CD14-positive monocyte (primary cell): Measurements from ENCODE around the gene VAV2. TPM values are rescaled to one million over a fixed set of nuclear protein-coding genes. Genes with fewer than 3 reads are reported as not detected.

Experiments
- DNase-seq, 3 donors: peaks; one replicate each; pipeline ENCODE4 v3.0.0-alpha.2; 2011 to 2022
- H2AFZ ChIP-seq: 2 replicates; pipeline ENCODE4 v1.6.0; 2012; ENCODE audit warnings: mild to moderate bottlenecking, low read depth, low read length, inconsistent platforms; ENCODE audit not compliant: insufficient read depth, poor library complexity, severe bottlenecking
- H3K27ac ChIP-seq, 2 donors: 1 replicate in 1 of 2; 2 replicates in 1 of 2; pipeline ENCODE4 v1.5.1; 2012 to 2013; ENCODE audit warnings: low read length in 2 of 2, control low read depth in 1 of 2, inconsistent platforms in 1 of 2, low read depth in 1 of 2, mild to moderate bottlenecking in 1 of 2
- H3K27me3 ChIP-seq, 2 donors: one replicate each; pipeline versions ENCODE4 v1.6.0 to v1.6.1; 2011 to 2013; ENCODE audit warnings: low read length in 2 of 2; ENCODE audit not compliant: control insufficient read depth in 2 of 2, insufficient read depth in 2 of 2
- H3K36me3 ChIP-seq, 2 donors: replicated peaks in 1 of 2; 1 replicate in 1 of 2; 2 replicates in 1 of 2; pipeline versions ENCODE4 v1.5.1 to v1.6.1; 2012 to 2013; ENCODE audit warnings: low read length in 2 of 2, control low read depth in 1 of 2, inconsistent platforms in 1 of 2, mild to moderate bottlenecking in 1 of 2; ENCODE audit not compliant: insufficient read depth in 2 of 2, control insufficient read depth in 1 of 2
- H3K4me1 ChIP-seq, 2 donors: 1 replicate in 1 of 2; 2 replicates in 1 of 2; pipeline versions ENCODE4 v1.5.1 to v1.6.1; 2012 to 2013; ENCODE audit warnings: low read length in 2 of 2, control low read depth in 1 of 2, inconsistent platforms in 1 of 2, mild to moderate bottlenecking in 1 of 2, moderate library complexity in 1 of 2; ENCODE audit not compliant: insufficient read depth in 2 of 2, control insufficient read depth in 1 of 2
- H3K4me2 ChIP-seq: replicated peaks from 2 replicates; pipeline ENCODE3; 2012; ENCODE audit warnings: low read length, moderate library complexity, mild to moderate bottlenecking; ENCODE audit not compliant: poor library complexity, severe bottlenecking; ENCODE audit errors: extremely low read depth
- H3K4me3 ChIP-seq, 3 experiments: fragments of 200-600 bp in 1 of 3; sonication (generic) in 1 of 3; replicated peaks in 1 of 3; 1 replicate in 2 of 3; 2 replicates in 1 of 3; pipeline ENCODE4 v1.5.1; 2011 to 2013; ENCODE audit warnings: low read length in 3 of 3, mild to moderate bottlenecking in 3 of 3, control low read depth in 2 of 3, low read depth in 2 of 3, inconsistent platforms in 1 of 3, moderate library complexity in 1 of 3
- H3K79me2 ChIP-seq: 2 replicates; pipeline ENCODE4 v1.6.0; 2012; ENCODE audit warnings: mild to moderate bottlenecking, control low read depth, inconsistent platforms, low read length, moderate library complexity; ENCODE audit not compliant: insufficient read depth
- H3K9ac ChIP-seq: 2 replicates; pipeline ENCODE4 v1.6.0; 2017; ENCODE audit warnings: low read length, mild to moderate bottlenecking; ENCODE audit not compliant: insufficient read depth, poor library complexity, severe bottlenecking
- H3K9me3 ChIP-seq, 2 donors: replicated peaks in 1 of 2; 1 replicate in 1 of 2; 2 replicates in 1 of 2; pipeline versions ENCODE4 v1.5.1 to v1.6.1; 2012 to 2013; ENCODE audit warnings: low read length in 2 of 2, control low read depth in 1 of 2; ENCODE audit not compliant: control insufficient read depth in 1 of 2, insufficient read depth in 1 of 2
- H4K20me1 ChIP-seq: 2 replicates; pipeline ENCODE4 v1.6.0; 2012; ENCODE audit warnings: mild to moderate bottlenecking, low read length, control low read depth, moderate library complexity; ENCODE audit not compliant: insufficient read depth
- H3K27ac Mint-ChIP-seq, 7 donors: one replicate each; pipeline ENCODE4 v1.8.0; 2020; ENCODE audit warnings: mild to moderate bottlenecking in 7 of 7, mixed read lengths in 7 of 7, moderate library complexity in 6 of 7, inconsistent platforms in 2 of 7
- H3K27me3 Mint-ChIP-seq, 3 donors: one replicate each; pipeline ENCODE4 v1.8.0; 2021 to 2022; ENCODE audit warnings: low read depth in 3 of 3, mild to moderate bottlenecking in 3 of 3, mixed read lengths in 3 of 3, moderate library complexity in 3 of 3, inconsistent platforms in 1 of 3
- H3K36me3 Mint-ChIP-seq, 2 donors: one replicate each; pipeline ENCODE4 v1.8.0; 2020; ENCODE audit warnings: mixed read lengths in 2 of 2, inconsistent platforms in 1 of 2, mild to moderate bottlenecking in 1 of 2
- H3K4me1 Mint-ChIP-seq: one replicate; pipeline ENCODE4 v1.8.0; 2020; ENCODE audit warnings: mild to moderate bottlenecking, mixed read lengths
- H3K4me3 Mint-ChIP-seq, 2 donors: one replicate each; pipeline ENCODE4 v1.8.0; 2020; ENCODE audit warnings: mild to moderate bottlenecking in 2 of 2, mixed read lengths in 2 of 2, moderate library complexity in 1 of 2
- H3K9me3 Mint-ChIP-seq, 7 donors: one replicate each; pipeline ENCODE4 v1.8.0; 2020 to 2022; ENCODE audit warnings: mixed read lengths in 7 of 7, mild to moderate bottlenecking in 6 of 7, moderate library complexity in 6 of 7, inconsistent platforms in 2 of 7
- CTCF ChIP-seq: fragments of 200-600 bp; IDR thresholded peaks from one replicate; pipeline ENCODE4 v1.8.0; 2022; ENCODE audit warnings: antibody characterized with exemption, mild to moderate bottlenecking
- WGBS: methylation state at CpG from one replicate; pipeline ENCODE4 v1.1.5; 2013; ENCODE audit warnings: missing lambda C conversion rate; ENCODE audit not compliant: insufficient coverage; 5-methylcytosine and 5-hydroxymethylcytosine counted together
- intact Hi-C, 2 donors: fragments of 100-400 bp; cut with micrococcal nuclease; formaldehyde crosslinking; loops; one replicate each; pipeline versions ENCODE4 v1.15.0 to v1.15.1; 2023
- polyA plus RNA-seq, 3 donors: library from polyadenylated mRNA; depleted of rRNA in 1 of 3; unstranded in 2 of 3; stranded (reverse) in 1 of 3; fragments of 300-500 nt in 2 of 3; fragments of >200 nt in 1 of 3; fragmentation: Illumina TruSeq in 2 of 3; gene quantifications; 1 replicate in 2 of 3; 2 replicates in 1 of 3; pipeline ENCODE4 v1.2.3, GENCODE V29; 2012 to 2021

The VAV2 gene
- polyA plus RNA-seq, 3 donors = 2.3 to 13.6 (median 2.3) TPM

- Histone ChIP-seq H3K9ac (no peak overlapping the region), H3K4me1 (peaks cover 9 to 20% of the 10 kb centered on the region in 2 donors), H3K36me3 (peaks cover 7 to 40% of the 10 kb centered on the region in 2 donors), H3K4me2 (no peak overlapping the region), H3K27me3 (no peaks in the 10 kb centered on the region), H4K20me1 (no peaks in the 10 kb centered on the region), H2AFZ (no peak overlapping the region), H3K4me3 (no peak overlapping the region), H3K27ac (no peak overlapping the region), H3K79me2 (no peaks in the 10 kb centered on the region), H3K9me3 (no peaks in the 10 kb centered on the region)
- H3K27me3 Mint-ChIP-seq = peaks cover 0 to 10% (median 1%) of the 10 kb centered on the region in 3 donors
- TF ChIP-seq CTCF = no peak
- peaks cover 42 to 65% of the 10 kb centered on the region in 2 donors for H3K36me3 Mint-ChIP-seq
- 86% methylated on average over 7 of the region's 8 CpGs for WGBS
- H3K9me3 Mint-ChIP-seq = no peaks in the 10 kb centered on the region
- H3K4me1 Mint-ChIP-seq = peaks cover 23% of the 10 kb centered on the region
- H3K27ac Mint-ChIP-seq = peak overlapping the region in 1 of 7 donors; percentile 82
- intact Hi-C loops = no loop called here
- no peak overlapping the region for H3K4me3 Mint-ChIP-seq
- DNase-seq = no peak
Measured at GRCh38 chr9:133795049-133795448, 197.1 kb downstream of the VAV2 start.

DNA sequence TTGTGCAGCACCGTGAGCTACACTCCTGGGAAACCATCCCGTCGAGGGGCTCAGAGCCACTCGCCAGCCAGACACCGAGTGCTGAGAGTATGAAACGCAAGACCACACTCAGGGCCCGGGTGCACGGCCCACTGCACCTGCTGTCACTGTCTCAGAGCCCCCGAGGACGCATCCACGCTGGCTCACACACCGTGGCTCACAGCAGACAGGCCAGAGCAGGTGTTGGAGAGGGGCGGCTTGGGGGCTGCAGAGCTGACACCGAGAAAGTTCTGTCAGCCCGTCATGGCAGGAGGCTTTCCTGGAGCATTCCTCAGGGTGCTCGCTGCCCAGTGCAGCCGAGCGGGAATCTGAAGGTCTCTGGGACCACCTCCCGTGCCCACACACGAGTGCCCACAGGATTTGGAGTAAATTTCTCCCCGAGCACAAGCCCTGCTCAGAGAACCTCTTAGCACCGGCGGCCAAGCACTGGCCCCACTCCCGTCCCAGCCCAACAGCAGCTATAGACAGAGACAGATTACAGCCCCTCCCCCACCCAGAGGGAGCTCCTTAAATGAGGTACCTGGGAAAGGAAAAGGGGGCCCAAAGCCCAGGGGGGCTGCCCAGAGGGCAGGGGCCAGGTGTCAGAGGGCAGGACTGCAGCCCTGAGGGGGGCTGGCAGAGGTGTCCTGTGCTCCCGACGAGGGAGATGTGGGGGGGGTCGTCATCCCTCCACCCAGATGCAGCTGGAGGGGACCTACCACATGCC, 197.9 kb downstream of the VAV2 start:
- Mint-ChIP-seq H3K4me3 (no peak overlapping the region), H3K36me3 (peaks cover 43 to 64% of the 10 kb centered on the region in 2 donors), H3K9me3 (no peaks in the 10 kb centered on the region), H3K27ac (peak overlapping the region in 2 of 7 donors; percentile 72 to 81), H3K27me3 (peaks cover under 1 to 13% (median 1%) of the 10 kb centered on the region in 3 donors), H3K4me1 (peaks cover 32% of the 10 kb centered on the region)
- Histone ChIP-seq H3K79me2 (no peaks in the 10 kb centered on the region), H3K27ac (no peak overlapping the region), H2AFZ (no peak overlapping the region), H3K9me3 (no peaks in the 10 kb centered on the region), H4K20me1 (no peaks in the 10 kb centered on the region), H3K27me3 (no peaks in the 10 kb centered on the region), H3K9ac (no peak overlapping the region), H3K4me1 (peaks cover 18 to 29% of the 10 kb centered on the region in 2 donors), H3K4me2 (no peak overlapping the region), H3K36me3 (peaks cover 7 to 36% of the 10 kb centered on the region in 2 donors), H3K4me3 (no peak overlapping the region)
- no peak for TF ChIP-seq CTCF
- no peak for DNase-seq
- intact Hi-C loops = loop anchor here in 1 of 2 donors (5.0 kb wide), 1 partner anchor 303 kb away; no protein-coding TSS in a partner anchor
- WGBS = 95% methylated on average over 26 of the region's 27 CpGs
